Endothelial cell (in vitro differentiated cells): Measurements from ENCODE around the gene FAM131C. TPM values are rescaled to one million over a fixed set of nuclear protein-coding genes. Genes with fewer than 3 reads are reported as not detected.

Experiments used
- DNase-seq: peaks from one replicate; pipeline ENCODE4 v3.0.0; 2021; ENCODE audit warnings: low spot score
- H3K27ac Mint-ChIP-seq: one replicate; pipeline ENCODE4 v1.8.0; 2021; ENCODE audit warnings: mixed read lengths, inconsistent platforms; ENCODE audit not compliant: unreplicated experiment
- H3K27me3 Mint-ChIP-seq: one replicate; pipeline ENCODE4 v1.8.0; 2021; ENCODE audit warnings: mild to moderate bottlenecking, moderate library complexity, mixed read lengths, inconsistent platforms; ENCODE audit not compliant: unreplicated experiment
- H3K36me3 Mint-ChIP-seq: one replicate; pipeline ENCODE4 v1.8.0; 2021; ENCODE audit warnings: mild to moderate bottlenecking, low read depth, mixed read lengths, inconsistent platforms; ENCODE audit not compliant: unreplicated experiment
- H3K4me1 Mint-ChIP-seq: one replicate; pipeline ENCODE4 v1.8.0; 2021; ENCODE audit warnings: mild to moderate bottlenecking, mixed read lengths, inconsistent platforms; ENCODE audit not compliant: unreplicated experiment
- H3K4me3 Mint-ChIP-seq: one replicate; pipeline ENCODE4 v1.8.0; 2021; ENCODE audit warnings: mild to moderate bottlenecking, mixed read lengths, inconsistent platforms; ENCODE audit not compliant: unreplicated experiment
- H3K9me3 Mint-ChIP-seq: one replicate; pipeline ENCODE4 v1.8.0; 2021; ENCODE audit warnings: mixed read lengths, inconsistent platforms; ENCODE audit not compliant: unreplicated experiment
- total RNA-seq: library from RNA; stranded (reverse); fragmentation: NEBNext Ultra II Directional; extraction: Animal tissue kit (Norgen Biotek cat#: 25700); gene quantifications from one replicate; pipeline ENCODE4 v1.2.1, GENCODE V29; 2021; ENCODE audit not compliant: unreplicated experiment
- TF ChIP-seq, protein P1 (sequence below): fragments of 200-600 bp; sonication (generic); IDR thresholded peaks from one replicate; pipeline ENCODE4 v1.5.0; 2021; ENCODE audit warnings: antibody characterized with exemption; ENCODE audit not compliant: unreplicated experiment

FAM131C gene
- total RNA-seq, 1 donor from 2014 or later: 0.56 TPM

DNA sequence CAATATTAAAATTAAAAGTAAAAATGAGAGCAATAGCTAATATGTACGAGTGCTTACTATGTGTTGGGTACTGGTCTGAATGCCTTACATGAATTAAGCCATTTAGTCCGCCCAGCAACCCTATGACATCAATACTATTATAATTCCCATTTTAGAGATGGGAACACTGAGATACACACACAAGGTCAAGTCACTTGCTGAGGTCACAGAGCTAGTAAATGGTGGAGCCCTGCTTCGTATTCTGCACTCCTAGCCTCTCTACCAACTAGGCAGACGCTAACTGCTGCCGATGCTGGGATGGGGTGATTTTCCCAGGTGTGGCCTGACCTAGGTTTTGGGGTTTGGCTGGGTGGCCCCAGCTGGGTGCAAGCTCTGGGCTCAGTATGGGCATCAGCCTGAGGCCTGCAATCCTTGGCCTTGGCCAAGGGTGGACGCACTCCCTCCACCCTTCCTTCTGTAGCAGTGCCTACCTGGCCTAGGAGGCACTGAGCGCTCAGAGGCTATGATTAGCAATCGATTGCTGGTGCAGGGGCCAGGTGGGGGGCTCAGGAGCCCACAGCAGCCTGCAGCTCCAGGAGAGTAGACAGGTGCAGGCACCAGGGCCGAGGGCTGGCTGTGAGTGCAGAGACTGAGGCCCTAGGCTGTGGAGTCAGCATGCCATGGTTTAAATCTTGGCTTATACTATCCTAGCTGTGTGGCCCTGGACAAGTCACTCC lies 2.7 kb downstream of the FAM131C start:
- Mint-ChIP-seq H3K27me3 (peaks cover 24% of the 10 kb centered on the region), H3K9me3 (no peaks in the 10 kb centered on the region)

DNA sequence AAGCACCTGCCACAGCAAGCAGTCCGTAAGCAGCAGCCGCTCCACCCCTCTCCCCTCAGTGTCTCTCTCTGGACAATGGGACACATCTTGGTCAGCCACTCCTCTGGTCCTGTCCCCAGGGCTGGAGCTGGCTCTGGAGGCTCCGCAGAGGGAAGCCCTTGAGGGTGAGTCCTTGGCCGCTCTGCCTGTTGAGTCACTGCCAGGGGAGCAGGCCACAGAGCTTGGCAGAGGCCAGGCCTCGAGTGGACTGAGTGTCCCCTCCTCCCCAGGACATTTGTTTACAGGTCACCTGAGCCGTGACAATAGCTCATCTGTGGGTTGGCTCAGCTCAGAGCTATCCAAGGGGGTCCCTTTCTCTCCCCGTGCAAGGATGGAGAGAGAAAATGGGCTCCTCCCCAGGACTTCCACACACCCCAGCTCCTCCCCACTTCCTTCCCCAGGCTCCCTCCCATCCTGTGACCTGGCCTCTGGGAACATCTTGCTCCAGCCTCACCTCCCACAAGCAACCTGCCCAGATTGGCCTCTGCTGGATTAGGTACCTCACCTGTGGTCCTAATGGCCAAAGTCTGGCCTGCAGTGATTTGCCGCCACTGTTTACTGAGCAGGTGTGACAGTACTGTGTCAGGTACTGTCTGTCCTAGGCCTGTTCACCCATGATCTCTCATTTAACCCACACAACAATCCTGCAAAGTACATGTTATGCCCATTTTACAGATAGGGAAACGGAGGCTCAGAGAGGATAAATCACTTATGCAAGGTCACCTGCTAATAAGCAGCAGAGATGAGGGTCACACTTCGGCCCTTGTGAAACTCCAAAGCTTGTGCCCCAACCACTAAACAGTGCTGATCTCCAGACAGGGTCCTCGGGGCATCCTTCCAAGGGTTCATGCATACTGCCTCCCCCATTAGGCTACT lies 4.8 kb downstream of the FAM131C start:
- Mint-ChIP-seq H3K4me3 (no peak overlapping the region), H3K27me3 (peaks cover 19% of the 10 kb centered on the region), H3K36me3 (no peaks in the 10 kb centered on the region), H3K4me1 (peaks cover 19% of the 10 kb centered on the region), H3K9me3 (no peaks in the 10 kb centered on the region), H3K27ac (no peak overlapping the region)
- TF ChIP-seq, protein P1, sequence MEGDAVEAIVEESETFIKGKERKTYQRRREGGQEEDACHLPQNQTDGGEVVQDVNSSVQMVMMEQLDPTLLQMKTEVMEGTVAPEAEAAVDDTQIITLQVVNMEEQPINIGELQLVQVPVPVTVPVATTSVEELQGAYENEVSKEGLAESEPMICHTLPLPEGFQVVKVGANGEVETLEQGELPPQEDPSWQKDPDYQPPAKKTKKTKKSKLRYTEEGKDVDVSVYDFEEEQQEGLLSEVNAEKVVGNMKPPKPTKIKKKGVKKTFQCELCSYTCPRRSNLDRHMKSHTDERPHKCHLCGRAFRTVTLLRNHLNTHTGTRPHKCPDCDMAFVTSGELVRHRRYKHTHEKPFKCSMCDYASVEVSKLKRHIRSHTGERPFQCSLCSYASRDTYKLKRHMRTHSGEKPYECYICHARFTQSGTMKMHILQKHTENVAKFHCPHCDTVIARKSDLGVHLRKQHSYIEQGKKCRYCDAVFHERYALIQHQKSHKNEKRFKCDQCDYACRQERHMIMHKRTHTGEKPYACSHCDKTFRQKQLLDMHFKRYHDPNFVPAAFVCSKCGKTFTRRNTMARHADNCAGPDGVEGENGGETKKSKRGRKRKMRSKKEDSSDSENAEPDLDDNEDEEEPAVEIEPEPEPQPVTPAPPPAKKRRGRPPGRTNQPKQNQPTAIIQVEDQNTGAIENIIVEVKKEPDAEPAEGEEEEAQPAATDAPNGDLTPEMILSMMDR: no peak
- no peak for DNase-seq

More for the DNA sequence above, 2.7 kb downstream of the FAM131C start:
- no peak for DNase-seq
- Mint-ChIP-seq H3K4me3 (no peak overlapping the region), H3K27ac (no peak overlapping the region), H3K36me3 (peaks cover 8% of the 10 kb centered on the region), H3K4me1 (peaks cover 9% of the 10 kb centered on the region)
- TF ChIP-seq, protein P1: no peak

DNA sequence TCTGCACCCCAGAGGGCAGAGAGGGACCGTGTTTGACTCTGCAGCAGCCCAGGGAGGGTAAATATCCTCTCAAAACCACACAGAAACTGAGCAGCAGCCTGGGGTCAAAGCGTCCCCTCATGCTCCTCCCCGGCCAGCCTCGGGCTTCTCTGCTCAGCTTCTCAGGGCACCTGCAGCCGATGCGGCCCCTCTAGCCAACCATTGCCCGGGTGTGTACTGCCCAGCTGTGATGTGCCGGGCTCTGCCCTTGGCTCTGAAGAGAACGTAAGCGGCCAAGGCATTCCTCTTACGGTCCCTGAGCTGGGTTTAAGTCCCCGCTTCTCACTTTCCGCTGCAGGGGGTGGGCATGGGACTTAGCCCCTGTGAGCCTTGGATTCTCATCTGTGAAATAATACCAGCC lies 5.5 kb downstream of the FAM131C start:
- TF ChIP-seq, protein P1: no peak
- Mint-ChIP-seq H3K4me1 (peaks cover 23% of the 10 kb centered on the region), H3K27ac (no peak overlapping the region), H3K36me3 (no peaks in the 10 kb centered on the region), H3K4me3 (no peak overlapping the region), H3K27me3 (peaks cover 23% of the 10 kb centered on the region), H3K9me3 (no peaks in the 10 kb centered on the region)
- no peak for DNase-seq

DNA sequence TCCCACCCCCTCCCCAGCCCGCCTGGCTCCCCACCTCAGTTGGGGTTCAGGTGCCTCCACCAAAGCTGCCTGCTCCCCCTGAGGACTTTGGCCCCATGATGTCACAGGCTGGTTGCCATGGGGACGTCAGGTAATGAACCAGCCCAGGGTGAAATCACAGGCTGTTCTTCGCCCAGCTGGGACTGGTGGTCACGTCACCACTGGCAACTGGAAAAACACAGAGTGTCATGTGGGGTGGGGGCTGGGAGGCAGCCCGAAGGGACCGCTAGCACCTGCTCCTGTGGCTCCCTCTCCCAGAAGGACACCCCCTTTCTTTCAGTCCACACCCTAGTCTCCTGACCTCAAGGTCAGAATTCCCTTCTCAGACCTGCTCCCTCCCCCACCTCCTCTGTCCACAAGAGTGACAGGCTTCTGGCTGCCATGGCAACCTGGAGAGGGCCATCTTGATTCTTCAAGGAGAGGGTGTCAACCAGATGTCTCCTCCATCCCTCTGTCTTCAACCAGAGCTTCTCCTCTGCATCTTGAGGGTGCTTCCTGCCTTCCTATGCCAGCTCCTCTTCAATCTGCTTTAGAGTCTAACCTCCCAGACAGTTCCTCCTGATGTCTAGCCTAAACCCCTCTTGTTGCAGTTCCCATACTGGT lies 6.2 kb downstream of the FAM131C start:
- H3K9me3 Mint-ChIP-seq: no peaks in the 10 kb centered on the region
- peaks cover 23% of the 10 kb centered on the region for H3K27me3 Mint-ChIP-seq
- H3K27ac Mint-ChIP-seq: no peak overlapping the region
- TF ChIP-seq, protein P1: no peak
- H3K36me3 Mint-ChIP-seq: no peaks in the 10 kb centered on the region
- DNase-seq: no peak
- H3K4me3 Mint-ChIP-seq: no peak overlapping the region
- peaks cover 23% of the 10 kb centered on the region for H3K4me1 Mint-ChIP-seq
